Adrenal gland (tissue), 12 donors: ENCODE data around the gene LCAT. TPM values are rescaled to one million over a fixed set of nuclear protein-coding genes. Genes with fewer than 3 reads are reported as not detected.

Source experiments
- DNase-seq, 7 donors: peaks; one replicate each; pipeline ENCODE4 v3.0.0-alpha.2; 2019 to 2020
- H3K27ac ChIP-seq, 5 donors: fragments of 200-600 bp; sonication (generic) in 4 of 5; 1 replicate in 3 of 5; 2 replicates in 2 of 5; pipeline versions ENCODE4 v1.5.1 to v1.8.0; 2016 to 2020; ENCODE audit warnings: mild to moderate bottlenecking in 1 of 5
- H3K27me3 ChIP-seq: fragments of 200-600 bp; 2 replicates; pipeline ENCODE4 v1.8.0; 2021
- H3K36me3 ChIP-seq, 2 donors: fragments of 200-600 bp; replicated peaks in 1 of 2; 1 replicate in 1 of 2; 2 replicates in 1 of 2; pipeline versions ENCODE4 v1.5.1 to v1.8.0; 2018 to 2022
- H3K4me1 ChIP-seq, 2 donors: fragments of 200-600 bp; replicated peaks in 1 of 2; 1 replicate in 1 of 2; 2 replicates in 1 of 2; pipeline versions ENCODE4 v1.5.1 to v1.8.0; 2018 to 2021
- H3K4me3 ChIP-seq, 4 donors: fragments of 200-600 bp; sonication (generic) in 3 of 4; one replicate each; pipeline ENCODE4 v1.5.1; 2016 to 2018
- H3K9me3 ChIP-seq, 3 donors: fragments of 200-600 bp; sonication (generic) in 1 of 3; replicated peaks in 1 of 3; 1 replicate in 2 of 3; 2 replicates in 1 of 3; pipeline versions ENCODE4 v1.5.1 to v1.8.0; 2016 to 2021
- POLR2A ChIP-seq, 2 donors: fragments of 450-650 bp; IDR thresholded peaks; one replicate each; pipeline ENCODE4 v1.6.1; 2017; ENCODE audit warnings: antibody characterized with exemption in 2 of 2, mild to moderate bottlenecking in 2 of 2, moderate library complexity in 1 of 2
- whole genome bisulfite sequencing, 4 donors: extraction: QIAGEN DNeasy Blood & Tissue Kit in 2 of 4; methylation state at CpG; one replicate each; pipeline versions ENCODE4 v1.1.5 to v1.1.7; 2013 to 2017; 5-methylcytosine and 5-hydroxymethylcytosine counted together
- intact Hi-C, 2 donors: fragments of 100-400 bp; cut with DNase I; formaldehyde crosslinking; loops; one replicate each; pipeline versions ENCODE4 v1.14.1 to v1.15.0; 2022 to 2023
- polyA plus RNA-seq, 3 donors: library from polyadenylated mRNA; stranded (reverse); fragments of 200-250 nt in 2 of 3; fragments of 350-450 nt in 1 of 3; fragmentation: Illumina TruSeq in 1 of 3; extraction: RNeasy Lipid Tissue Mini Kit (QIAGEN cat#74804) in 1 of 3; gene quantifications; one replicate each; pipeline ENCODE4 v1.2.3, GENCODE V29; 2013 to 2014
- total RNA-seq, 9 donors: library from RNA; depleted of rRNA in 4 of 9; stranded (reverse); fragments of >200 nt in 4 of 9; fragments of 120-200 nt in 1 of 9; fragmentation: NEBNext Ultra II Directional in 1 of 9; extraction: Animal tissue kit (Norgen Biotek cat#: 25700) in 1 of 9; gene quantifications; one replicate each; pipeline versions ENCODE4 v1.1.0 to v1.2.4, GENCODE V29; 2013 to 2023
- TF ChIP-seq, protein P1 (sequence below), 6 experiments: fragments of 450-650 bp in 4 of 6; fragments of 200-600 bp in 2 of 6; sonication (generic) in 1 of 6; IDR thresholded peaks; 1 replicate in 5 of 6; 2 replicates in 1 of 6; pipeline versions ENCODE4 v1.5.1 to v1.8.0; 2016 to 2021; ENCODE audit warnings: antibody characterized with exemption in 6 of 6, mild to moderate bottlenecking in 2 of 6, moderate library complexity in 1 of 6
- donor health status: healthy with polysubstance abuse.
- donor health status: Bipolar disorder and iron deficiency.
- donor health status: DM: yes; HTN: yes; CAD: no.
- donor health status: DM: no; HTN: no; CAD: no.
- donor health status: DM: no; HTN: no; CAD: no.
- donor health status: DM: yes; HTN: yes; CAD: no.

Gene LCAT
- total and polyA plus RNA-seq, 12 donors: 3.0 to 240 (median 12.6) TPM

DNA sequence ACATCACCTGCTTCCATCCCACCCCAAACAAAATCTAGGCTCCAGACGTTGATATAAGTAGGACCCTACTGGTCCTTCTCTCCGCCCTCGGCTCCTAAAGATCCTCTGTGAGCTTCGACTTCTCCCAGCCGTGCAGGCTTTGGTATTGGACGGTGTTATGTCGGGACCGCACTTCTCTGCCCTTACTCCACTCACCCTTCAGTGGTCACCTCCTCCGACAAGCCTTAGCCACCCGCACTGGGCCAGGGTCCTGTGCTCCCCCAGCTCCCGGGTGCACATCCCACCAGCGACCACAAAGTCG lies 8.9 kb downstream of the LCAT start:
- peak overlapping the region in 2 of 4 donors; percentile 78 to 99 for H3K4me3 ChIP-seq
- peak overlapping the region in 4 of 5 donors; percentile 17 to 98 (median 58) for H3K27ac ChIP-seq
- intact Hi-C loops: no loop called here
- TF ChIP-seq, protein P1, sequence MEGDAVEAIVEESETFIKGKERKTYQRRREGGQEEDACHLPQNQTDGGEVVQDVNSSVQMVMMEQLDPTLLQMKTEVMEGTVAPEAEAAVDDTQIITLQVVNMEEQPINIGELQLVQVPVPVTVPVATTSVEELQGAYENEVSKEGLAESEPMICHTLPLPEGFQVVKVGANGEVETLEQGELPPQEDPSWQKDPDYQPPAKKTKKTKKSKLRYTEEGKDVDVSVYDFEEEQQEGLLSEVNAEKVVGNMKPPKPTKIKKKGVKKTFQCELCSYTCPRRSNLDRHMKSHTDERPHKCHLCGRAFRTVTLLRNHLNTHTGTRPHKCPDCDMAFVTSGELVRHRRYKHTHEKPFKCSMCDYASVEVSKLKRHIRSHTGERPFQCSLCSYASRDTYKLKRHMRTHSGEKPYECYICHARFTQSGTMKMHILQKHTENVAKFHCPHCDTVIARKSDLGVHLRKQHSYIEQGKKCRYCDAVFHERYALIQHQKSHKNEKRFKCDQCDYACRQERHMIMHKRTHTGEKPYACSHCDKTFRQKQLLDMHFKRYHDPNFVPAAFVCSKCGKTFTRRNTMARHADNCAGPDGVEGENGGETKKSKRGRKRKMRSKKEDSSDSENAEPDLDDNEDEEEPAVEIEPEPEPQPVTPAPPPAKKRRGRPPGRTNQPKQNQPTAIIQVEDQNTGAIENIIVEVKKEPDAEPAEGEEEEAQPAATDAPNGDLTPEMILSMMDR (IDR thresholded peaks at IDR 0.05): no peak
- no peak for TF ChIP-seq POLR2A (IDR thresholded peaks at IDR 0.05)
- 16 to 39% (median 28%) methylated on average over 9 to 13 of the region's 13 CpGs for WGBS, 4 donors
- peak in 1 of 7 donors; percentile 44 for DNase-seq
- no peaks in the 10 kb centered on the region for H3K9me3 ChIP-seq
- H3K27me3 ChIP-seq: no peaks in the 10 kb centered on the region
- H3K4me1 ChIP-seq: peaks cover 8 to 19% of the 10 kb centered on the region in 2 donors
- peaks cover 0 to 21% of the 10 kb centered on the region in 2 donors for H3K36me3 ChIP-seq

DNA sequence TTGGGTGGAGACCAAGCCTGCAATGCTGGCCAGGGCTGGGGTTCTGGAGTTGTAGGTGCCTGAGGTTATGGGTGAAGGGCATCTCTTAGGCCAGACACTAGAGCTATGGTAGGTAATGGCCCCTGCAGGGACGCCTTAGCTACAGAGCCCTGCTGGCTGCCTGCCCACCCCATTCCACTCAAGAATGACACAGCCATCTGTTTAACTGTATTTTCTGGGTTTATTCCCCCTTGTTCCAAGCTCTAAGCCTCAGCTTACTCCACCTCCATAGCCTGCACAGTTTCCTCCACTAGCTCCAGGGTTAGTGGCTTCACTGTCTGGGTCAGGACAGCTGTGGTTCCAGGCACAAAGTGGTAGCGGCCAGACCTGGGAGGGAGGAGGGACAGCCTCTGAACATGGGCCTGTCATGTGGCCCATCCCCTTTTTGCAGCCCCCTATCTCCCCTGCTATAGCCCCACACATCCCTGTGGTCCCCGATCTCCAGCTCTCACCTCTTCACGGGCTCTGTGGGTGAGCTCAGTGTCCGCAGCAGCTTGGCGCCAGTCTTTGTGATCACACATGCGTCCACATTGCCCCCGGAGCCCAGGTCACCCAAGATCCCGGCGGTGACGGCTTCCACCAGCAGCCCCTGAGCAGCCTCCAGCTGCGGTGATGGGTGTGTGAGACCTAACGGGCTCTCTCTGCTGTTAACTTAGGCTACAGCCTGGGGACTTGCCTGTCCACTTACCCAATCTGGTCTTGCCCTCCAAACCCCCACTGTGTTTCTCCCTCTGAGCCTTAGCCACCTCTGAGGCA lies 9.4 kb downstream of the LCAT start:
- no peak for TF ChIP-seq POLR2A (IDR thresholded peaks at IDR 0.05)
- TF ChIP-seq, protein P1 (IDR thresholded peaks at IDR 0.05): no peak
- Histone ChIP-seq H3K4me1 (peaks cover 8 to 19% of the 10 kb centered on the region in 2 donors), H3K9me3 (no peaks in the 10 kb centered on the region), H3K36me3 (peaks cover 0 to 19% of the 10 kb centered on the region in 2 donors), H3K27ac (peak overlapping the region in 2 of 5 donors; percentile 90 to 98), H3K4me3 (no peak overlapping the region), H3K27me3 (no peaks in the 10 kb centered on the region)
- 61 to 89% (median 71%) methylated on average over 6 to 13 of the region's 13 CpGs for WGBS, 4 donors
- DNase-seq: peak in 3 of 7 donors; percentile 30 to 45 (median 35)
- intact Hi-C loops: no loop called here

DNA sequence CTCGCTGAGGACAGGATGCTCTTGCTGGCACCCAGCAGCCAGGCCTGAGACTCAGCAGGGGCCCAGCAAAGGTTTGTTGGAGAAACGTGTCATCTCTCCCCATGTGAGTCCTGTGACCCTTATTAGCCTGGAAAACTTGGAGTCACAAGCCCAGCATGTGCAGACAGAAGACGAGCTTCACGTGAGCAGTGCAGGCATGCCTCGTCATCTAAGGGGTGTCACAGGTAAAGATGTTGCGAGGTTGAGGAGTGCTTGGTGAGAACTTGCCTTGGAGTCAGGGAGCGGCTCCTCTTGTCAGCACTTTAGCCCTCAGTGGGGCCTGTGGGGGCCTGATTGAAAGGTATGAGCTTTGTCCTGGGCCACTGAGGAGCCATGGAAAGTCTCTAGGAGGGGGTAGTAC lies 10.1 kb downstream of the LCAT start:
- no peak overlapping the region for H3K4me3 ChIP-seq
- H3K36me3 ChIP-seq: peaks cover 0 to 16% of the 10 kb centered on the region in 2 donors
- WGBS, 4 donors: 79 to 93% (median 91%) methylated on average over 4 to 7 of the region's 7 CpGs
- no peak for TF ChIP-seq POLR2A (IDR thresholded peaks at IDR 0.05)
- TF ChIP-seq, protein P1 (IDR thresholded peaks at IDR 0.05): no peak
- peaks cover 8 to 19% of the 10 kb centered on the region in 2 donors for H3K4me1 ChIP-seq
- no peak overlapping the region for H3K27ac ChIP-seq
- intact Hi-C loops: no loop called here
- H3K27me3 ChIP-seq: no peaks in the 10 kb centered on the region
- H3K9me3 ChIP-seq: no peaks in the 10 kb centered on the region
- DNase-seq: no peak

DNA sequence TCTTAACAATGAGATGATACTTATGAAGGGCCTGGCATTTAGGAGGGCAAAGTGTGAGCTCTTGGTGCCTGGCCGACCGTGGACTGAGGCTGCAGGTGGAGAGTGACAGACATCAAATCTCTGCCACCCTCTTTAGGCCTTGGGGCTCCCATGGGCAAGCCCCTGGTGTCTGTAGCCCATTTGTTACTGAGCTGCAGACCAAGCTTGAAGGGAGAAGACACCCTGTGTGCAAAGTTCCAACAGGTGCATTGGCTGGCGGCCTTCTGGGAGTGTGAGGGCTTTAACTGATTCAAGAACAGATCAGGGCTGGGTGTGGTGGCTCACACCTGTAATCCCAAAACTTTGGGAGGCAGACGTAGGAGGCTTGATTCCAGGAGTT lies 11.5 kb downstream of the LCAT start:
- intact Hi-C loops: no loop called here
- no peak overlapping the region for H3K4me3 ChIP-seq
- WGBS, 4 donors: 91 to 100% (median 96%) methylated on average over 1 to 4 of the region's 4 CpGs
- DNase-seq: no peak
- no peak for TF ChIP-seq POLR2A (IDR thresholded peaks at IDR 0.05)
- TF ChIP-seq, protein P1 (IDR thresholded peaks at IDR 0.05): no peak
- peaks cover 0 to 23% of the 10 kb centered on the region in 2 donors for H3K36me3 ChIP-seq
- no peak overlapping the region for H3K27ac ChIP-seq
- H3K27me3 ChIP-seq: no peaks in the 10 kb centered on the region
- no peaks in the 10 kb centered on the region for H3K9me3 ChIP-seq
- H3K4me1 ChIP-seq: peaks cover 8 to 16% of the 10 kb centered on the region in 2 donors
